SK-N-DZ (cell line): Measurements from ENCODE around the gene NLRC5.
"Not testable (repeated sequence)": the region's sequence is repeated elsewhere in the genome, so short reads cannot be mapped to it uniquely, and the experiment has no call there.

Experiments
- DNase-seq: peaks from one replicate; pipeline ENCODE4 v3.0.0-alpha.2; 2015; ENCODE audit warnings: low spot score

Gene NLRC5

GRCh38 chr16:57071831-57072582 is 82.7 kb downstream of the NLRC5 start:
- no peak for DNase-seq

DNA sequence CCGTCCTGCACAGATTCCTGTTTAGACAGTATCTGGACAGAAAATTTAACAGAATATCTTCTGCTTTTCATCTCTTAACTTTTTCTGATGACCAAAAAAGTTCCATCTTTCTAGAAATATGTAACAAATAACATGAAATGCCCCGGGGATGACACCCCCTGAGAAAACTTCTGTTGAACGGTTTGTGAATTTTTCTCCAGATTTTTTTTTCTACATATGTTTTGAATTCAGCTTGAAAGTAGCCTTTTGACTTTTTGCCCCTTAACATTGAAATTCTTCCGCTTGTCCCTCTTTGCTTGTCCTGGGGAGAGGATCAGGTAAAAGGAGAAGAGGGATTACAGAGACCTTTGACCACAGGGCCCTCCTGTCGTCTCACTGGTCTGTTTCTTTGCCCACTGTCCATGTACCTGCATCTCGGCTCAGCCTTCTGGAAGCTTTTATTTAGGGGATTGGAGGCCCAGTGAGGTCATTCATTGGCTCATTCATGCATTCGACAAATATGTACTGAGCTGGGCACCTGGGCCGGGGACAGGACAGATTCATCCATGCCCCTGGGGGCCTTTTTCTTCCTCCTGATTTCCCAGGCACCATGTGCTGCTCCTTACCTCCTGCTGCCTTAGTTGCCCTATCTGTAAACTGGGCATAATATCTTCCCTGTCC is 83.4 kb downstream of the NLRC5 start:
- no peak for DNase-seq

DNA sequence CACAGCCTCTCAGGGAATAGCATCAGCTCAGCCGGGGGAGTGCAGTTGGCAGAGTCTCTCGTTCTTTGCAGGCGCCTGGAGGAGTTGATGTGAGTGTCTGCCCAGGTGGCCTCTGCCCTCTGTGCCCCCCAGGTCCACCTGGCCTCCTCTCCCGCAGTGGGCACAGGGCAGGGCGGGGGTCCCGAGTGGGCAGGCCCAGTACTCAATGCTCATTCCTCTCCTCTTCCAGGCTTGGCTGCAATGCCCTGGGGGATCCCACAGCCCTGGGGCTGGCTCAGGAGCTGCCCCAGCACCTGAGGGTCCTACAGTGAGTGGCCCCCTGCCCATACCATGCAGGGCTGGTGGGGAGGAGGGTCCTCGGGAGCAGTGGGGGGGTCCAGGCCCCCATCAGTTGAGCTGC is 88.4 kb downstream of the NLRC5 start:
- DNase-seq, result no peak

DNA sequence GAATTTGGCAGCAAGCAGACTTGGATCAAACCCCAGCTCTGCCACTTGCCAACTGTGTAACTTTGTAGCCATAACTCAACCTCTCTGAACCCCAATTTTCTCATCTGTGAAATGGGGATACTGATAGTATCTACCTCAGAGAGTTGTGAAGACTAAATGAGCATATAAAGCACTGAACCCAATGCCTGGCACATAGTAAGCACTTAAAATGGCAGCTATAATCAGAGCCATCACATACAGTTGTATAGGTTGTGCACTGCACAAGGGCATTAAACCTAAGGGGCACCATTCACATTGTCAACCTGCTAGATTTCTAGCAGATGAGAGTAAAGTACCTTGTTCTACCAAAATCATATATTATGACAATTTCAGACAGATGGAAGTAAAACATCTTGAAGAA is 92.4 kb downstream of the NLRC5 start:
- DNase-seq, result no peak

DNA sequence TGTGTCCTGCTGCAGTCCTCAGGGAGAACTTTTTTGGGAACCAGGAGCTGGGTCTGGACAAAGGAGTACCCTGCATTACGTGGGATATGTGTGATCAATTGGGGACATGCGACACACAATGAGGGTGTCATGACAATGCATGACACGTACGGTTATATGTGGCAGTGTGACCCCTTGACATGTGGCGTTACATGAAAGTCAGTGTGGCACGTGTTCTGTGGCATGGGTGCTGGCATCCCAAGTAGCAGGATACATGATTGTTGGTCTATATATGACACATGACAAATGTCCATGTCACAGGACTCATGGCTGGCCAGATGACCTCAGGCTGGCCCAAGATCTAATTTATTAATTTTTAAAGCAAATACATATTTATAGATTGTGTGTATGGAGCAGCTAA is 93.3 kb downstream of the NLRC5 start:
- DNase-seq, result no peak

DNA sequence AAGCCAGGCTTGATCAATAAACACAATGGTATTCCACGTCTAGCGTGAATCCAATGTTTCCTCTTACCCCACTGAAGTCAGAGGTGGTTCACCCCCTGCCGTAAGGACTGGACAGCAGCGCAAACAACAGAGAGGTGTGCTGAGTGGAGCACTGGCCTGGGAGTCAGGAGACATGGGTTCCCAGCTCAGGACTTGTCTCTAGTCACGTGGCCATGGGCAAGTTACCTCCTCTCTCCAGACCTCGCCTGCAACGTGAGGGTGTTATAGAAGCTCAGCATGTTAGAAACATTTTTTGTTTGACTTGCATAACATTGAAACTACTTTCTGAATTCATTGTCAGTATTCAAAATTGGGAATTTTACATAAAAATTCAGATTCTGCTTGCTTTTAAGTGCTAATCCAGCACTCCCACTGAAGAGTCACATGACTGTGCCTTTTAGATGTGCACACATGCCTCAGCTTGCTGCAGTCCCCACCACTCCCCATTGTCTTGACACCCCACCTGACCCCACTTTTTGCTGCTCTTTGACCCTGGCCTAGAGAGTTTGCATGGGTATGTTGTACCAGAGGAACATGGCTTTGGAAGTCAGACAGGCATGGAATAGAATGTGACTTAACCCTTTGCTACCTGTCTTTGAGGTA is 94.2 kb downstream of the NLRC5 start:
- no peak for DNase-seq

DNA sequence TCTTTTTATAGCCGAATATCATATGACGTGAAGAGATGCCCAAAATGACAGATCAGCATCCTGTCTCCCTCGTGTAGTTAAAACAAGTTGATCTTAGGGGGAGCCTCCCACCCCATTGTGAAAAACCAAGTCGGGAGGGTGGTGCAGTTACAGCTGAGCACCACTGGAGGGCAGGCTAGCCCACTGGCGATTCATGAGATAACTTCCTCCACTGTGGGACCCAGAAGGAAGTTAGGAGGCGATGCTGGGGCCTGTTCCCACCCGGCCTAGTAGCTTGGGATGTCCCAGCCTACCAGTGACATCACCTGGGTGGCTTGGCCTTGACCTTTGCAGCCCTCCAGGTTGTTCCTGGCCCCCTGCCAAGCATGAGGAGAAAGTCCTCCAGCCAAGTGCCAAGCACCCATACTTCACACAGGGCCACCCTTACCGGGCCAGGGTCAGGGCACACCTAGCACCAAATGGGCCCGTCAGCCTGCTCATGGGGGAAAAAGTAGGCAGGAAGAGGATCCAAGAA is 95.0 kb downstream of the NLRC5 start:
- DNase-seq, result peak; percentile 77

DNA sequence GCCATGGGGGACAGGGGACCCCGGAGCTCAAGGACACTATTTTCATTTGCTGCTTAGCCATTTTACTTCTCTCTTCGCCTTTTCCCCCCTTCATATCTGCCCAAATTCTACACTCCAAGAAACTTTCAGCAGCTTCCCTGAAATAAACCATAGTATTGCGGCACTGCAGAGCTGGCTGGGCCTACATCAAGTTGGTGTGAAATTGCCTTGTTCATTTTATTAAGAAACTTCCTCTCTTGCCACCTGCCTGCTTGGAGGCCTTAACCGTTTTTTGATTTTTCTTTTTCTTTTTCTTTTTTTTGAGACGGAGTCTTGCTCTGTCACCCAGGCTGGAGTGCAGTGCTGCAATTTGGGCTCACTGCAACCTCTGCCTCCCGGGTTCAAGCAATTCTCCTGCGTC is 95.6 kb downstream of the NLRC5 start:
- DNase-seq, result no peak

DNA sequence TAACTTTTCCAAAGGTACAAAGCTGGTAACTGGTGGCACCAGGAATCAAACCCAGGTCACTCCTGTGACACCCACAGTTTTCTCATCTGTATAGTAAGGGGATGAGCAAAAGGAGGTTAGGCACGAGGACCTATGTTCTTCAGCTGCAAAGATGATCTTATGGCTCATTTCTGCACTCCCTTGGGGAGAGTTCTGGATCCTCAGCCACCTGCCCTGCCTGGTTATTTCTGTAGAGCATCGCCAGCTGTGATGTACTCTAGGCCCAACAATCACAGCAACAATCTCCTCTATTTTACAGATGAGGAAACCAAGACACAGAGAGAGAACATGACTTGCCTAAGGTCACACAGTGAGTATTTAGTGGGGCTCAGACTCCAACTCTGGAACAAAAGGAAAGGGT is 97.6 kb downstream of the NLRC5 start:
- DNase-seq, result no peak

DNA sequence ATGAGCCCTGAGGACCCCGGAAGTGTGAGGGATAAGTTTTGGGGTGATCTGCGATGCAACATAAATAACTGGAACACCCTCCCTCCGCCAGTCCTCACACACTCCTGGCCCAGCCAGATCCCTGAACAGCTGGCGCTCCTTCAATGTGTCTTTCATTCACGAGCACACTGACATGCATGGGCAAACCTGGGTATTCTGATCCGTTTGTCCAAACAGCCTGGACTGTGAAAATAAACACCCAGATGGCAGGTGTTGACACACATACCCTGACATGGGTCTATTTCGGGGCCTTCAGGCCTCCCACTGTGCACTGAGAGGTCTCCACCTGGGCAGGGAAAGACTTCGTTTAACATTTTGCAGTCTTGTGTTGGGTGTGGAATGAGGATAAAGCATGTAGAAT is 100.0 kb downstream of the NLRC5 start:
- no peak for DNase-seq

GRCh38 chr16:57091200-57091974 is 102.0 kb downstream of the NLRC5 start:
- DNase-seq, result peak; percentile 69

DNA sequence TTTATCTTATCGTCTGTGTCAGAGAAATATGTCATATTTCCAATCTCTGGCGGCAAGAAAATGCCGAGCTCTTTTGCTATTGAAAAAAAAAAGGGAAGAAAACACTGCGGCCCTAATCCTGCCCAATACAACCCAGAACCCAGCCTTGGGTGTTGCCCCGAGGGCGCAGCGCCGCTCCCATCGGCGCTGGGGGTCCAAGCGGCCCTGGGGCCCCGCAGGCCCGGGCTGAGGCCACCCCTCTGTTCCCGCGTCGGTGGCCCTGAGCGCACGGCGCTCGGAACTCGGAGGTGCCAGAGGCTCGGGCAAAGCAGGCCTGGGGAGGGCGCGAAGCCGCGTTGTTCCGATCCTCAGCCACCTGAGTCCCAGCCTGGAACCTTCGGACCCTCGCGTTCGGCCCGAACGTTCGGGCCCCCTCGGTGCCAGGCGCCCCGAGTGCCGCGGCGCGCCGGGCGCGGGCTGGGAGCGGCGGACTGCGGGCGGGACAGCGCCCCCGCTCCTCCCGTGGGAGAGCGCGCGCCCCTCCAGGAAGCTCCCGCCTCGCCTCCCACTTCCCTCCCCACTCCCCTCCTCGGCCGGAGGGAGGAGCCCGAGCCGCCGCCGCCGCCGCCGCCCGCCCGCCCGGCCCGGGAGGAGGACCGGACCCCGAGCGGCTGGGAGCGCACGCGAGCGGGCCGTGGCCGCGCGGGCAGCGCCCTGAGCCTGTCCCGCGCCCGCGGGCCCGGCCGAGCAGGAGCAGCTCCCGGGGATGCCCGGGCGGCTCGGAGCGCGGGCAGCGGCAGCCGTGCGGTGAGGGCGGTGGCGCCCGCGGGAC is 102.8 kb downstream of the NLRC5 start, which contains the start of gene CPNE2:
Gene CPNE2, plus strand, starts transcription at position 609 of the 811 bp plus-strand sequence. CDS start 18,160 bp downstream, outside the sequence.
- DNase-seq, result peak; percentile 56

DNA sequence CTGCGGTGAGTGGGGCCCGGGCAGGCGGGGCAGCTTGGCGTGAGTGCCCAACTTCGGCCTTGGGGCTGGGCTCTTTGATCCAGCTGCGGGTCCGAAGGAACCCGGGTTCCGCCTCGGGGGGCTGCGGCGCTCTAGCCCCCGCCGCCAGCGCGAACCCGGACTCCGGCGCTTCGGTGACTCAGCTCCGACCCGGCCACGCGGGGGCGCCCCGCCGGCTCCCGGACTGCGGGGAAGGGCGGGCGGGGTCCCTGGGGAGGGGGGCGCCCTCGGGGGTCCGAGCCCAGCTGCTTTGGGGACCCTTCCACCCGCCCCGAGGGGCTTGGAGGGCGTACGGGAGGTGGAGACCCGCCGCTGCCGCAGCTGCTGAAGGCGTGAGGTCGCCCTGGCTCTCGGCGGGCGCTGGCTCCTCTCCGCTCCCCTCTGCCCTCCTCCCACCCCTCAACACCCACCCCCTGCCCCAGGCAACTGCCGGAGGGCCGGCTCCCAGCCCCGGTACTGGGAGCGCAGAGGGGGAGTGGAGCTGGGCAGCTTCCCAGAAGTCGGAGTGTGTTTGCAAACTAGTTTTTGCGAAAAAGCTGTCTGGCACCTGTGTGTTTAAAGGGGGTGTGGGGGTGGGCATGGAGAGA is 103.5 kb downstream of the NLRC5 start:
- peak; percentile 49 for DNase-seq

DNA sequence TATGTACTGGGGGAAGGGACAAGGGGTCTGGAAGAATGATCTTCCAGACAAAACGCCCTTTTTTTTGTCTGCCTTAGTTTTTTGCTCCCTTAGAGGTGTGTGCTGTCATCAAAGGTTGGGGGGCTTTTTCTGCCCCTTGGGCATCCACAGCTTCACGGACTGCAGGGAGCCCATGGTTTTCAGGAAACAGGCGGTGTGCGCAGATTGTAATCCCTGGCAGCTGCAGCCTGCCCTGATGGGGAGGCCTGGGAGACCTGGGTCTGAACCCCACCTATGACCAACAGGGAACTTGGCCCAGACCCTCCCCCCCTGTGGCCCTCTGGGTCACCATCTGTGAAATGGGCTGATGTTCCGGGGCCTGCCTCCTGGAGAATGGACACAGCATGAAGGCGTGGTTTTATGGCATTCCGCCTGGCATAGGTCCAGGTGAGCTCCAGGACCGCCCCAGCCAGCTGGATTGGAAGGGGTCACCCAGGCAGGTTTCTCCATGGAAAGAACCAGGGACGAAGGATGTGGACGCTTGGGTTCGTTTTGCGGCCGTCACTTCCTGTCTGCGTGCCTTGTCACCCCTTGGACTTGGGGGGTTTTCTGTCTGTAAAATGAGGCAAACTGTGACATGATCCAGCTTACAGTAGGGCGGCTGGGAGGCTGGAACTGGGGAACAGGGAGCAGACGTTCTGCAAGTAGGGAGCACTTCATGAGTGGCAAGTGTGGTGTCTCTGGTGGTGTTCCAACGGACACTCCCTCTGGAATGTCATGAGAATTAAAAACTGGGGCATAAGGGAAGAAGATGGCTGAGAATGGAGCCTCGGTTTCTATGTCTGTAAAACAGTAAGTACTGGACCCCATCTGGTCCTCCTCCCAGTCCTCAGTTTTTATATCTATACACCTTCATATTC is 104.6 kb downstream of the NLRC5 start:
- no peak for DNase-seq

DNA sequence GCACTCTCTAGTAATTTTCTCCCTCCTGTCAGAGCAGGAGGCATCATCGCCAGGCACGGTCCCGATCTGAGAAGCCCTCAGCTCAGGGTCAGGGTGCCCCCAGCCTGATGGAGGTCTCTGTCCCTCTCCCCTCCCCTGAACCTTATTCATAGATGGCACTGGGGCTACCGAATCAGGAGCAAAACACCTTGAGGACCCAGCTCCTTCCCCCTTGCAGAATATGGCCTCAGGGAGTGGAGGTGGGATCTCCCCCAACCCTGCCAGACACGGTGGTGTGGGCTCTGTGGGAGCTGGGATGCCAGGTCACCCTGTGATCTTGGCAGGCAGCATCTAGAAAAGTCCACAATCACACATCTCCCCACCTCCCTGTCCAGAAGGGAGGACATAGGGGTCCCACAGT is 105.6 kb downstream of the NLRC5 start:
- DNase-seq, result no peak

DNA sequence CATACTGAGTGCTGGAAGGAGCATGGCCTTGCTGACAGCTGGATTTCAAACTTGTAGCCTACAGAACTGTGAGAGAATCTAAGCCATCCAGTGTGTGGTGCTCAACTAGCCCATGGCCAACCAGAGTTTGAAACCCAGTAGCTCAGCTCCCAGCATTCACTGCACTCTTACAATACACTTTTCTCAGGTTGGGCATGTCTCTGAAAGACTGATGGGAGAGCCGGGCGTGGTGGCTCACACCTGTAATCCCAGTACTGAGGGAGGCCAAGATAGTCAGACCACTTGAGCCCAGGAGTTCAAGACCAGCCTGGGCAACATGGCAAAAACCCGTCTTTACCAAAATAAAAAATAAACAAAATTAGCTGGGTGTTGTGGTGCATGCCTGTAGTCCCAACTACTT is 106.8 kb downstream of the NLRC5 start:
- DNase-seq, result no peak

GRCh38 chr16:57096793-57097192 is 107.4 kb downstream of the NLRC5 start:
- DNase-seq, result no peak

DNA sequence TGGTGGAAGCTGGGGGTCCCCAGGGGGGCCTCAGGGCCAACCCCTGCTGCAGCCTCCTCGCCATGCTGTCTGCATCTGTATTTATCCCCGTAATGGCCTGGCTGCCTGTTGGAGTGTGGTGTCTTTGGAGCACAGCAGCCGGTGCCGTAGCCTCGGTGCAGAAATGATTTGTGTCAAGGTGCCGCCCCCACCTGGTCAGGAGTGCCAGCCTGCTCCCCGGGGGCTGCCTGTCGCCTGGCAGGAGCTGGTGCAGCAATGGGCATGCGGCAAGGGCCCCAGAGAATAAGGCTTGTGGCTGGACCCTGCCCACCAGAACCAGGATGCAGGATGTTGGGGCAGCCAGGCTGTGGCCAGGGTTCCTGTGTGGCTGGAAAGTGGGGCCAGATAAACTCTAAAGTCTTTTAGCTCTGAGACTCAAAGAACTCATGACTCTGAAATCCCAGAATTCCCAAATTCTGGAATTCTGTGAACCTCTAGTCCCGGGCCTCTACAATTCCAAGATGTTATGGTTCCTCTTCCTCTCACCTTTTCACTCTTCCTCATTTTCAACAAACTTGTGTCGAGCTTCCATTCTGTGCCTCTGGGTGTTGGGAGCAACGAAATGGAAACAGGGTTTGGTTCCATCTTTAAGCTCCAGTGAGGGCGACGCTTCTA is 109.0 kb downstream of the NLRC5 start:
- DNase-seq, result no peak

DNA sequence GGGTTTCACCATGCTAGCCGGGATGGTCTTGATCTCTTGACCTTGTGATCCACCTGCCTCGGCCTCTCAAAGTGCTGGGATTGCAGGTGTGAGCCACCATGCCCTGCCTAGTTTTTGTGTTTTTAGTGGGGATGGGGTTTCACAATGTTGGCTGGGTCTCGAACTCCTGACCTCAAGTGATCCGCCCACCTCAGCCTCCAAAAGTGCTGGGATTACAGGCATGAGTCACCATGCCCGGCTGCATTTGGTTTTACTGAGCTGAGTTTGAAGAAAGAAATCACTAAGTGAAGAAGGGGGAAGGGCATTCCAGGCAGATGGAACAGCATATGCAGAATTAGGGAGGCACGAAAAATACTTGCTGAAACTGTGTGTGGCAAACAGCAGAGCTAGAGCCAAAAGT is 110.6 kb downstream of the NLRC5 start:
- DNase-seq, result not testable (repeated sequence)
